NCI-H1436 (cell line): ENCODE data around the gene GPR15.

ENCODE experiments used
- DNase-seq: peaks from one replicate; lab custom pipeline; 2025; lab: John Stamatoyannopoulos, UW

The GPR15 gene

DNA sequence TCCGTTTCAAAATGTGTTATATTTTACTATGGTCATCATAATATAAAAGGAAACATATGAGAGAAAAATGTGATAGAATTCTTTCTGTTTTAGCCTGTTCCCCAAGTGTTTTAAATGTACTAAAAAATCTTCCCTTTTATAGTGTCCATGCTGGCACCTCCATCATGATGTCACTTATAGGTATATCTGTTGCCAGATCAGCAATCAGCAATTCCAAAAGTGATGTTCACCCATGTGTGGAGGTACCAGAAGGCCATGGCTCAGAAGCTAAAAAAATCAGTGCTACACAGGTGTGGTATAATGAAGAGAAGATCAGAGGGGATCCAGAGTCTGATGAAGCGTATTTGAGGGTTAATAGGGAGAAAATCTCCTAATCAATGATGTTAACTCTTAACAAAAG is 1.1 kb upstream of the GPR15 start:
- no peak for DNase-seq

DNA sequence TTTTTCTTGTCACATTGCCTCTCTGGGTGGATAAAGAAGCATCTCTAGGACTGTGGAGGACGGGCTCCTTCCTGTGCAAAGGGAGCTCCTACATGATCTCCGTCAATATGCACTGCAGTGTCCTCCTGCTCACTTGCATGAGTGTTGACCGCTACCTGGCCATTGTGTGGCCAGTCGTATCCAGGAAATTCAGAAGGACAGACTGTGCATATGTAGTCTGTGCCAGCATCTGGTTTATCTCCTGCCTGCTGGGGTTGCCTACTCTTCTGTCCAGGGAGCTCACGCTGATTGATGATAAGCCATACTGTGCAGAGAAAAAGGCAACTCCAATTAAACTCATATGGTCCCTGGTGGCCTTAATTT is 478 bp downstream of the GPR15 start:
- DNase-seq = no peak

DNA sequence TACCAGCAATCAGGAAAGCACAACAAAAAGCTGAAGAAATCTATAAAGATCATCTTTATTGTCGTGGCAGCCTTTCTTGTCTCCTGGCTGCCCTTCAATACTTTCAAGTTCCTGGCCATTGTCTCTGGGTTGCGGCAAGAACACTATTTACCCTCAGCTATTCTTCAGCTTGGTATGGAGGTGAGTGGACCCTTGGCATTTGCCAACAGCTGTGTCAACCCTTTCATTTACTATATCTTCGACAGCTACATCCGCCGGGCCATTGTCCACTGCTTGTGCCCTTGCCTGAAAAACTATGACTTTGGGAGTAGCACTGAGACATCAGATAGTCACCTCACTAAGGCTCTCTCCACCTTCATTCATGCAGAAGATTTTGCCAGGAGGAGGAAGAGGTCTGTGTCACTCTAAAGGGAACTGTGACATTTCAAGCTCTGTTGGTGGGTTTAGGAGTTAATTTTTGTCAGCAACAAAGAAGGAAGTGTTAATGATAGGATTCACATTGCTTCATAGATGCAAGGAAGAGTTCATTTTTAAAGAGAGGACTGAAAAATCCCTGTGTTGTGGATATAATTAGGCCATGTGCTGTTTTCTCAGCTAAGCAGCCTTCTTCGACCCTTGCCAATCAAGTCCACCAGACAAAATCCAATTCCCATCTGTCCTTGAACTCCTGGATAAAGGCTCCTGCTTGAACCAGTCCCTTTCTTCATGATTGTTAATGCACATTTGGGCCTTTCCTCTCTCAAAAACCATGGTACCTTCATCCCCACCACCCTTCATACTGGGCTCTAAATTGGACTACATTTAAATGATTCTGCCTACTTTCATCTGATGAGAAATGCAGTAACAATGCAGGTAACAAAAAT is 1.2 kb downstream of the GPR15 start:
- no peak for DNase-seq

DNA sequence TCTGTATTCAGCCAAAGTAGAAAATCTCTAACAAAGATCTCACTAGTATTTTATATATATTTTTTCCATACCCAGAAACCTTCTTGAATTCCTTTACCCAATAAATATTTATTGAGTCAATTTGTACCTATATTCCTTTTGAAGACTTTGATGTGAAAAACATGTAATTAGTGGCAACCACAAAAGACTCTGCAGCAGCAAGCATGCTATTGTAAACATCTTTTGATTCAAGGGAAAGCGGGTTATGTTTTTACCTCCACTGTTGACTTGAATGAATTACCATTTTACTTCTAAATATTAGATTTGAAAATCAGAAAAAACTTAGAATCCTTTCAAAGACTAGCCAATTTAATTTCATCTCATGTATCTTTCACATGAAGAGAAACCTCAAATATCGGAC is 2.4 kb downstream of the GPR15 start:
- no peak for DNase-seq

GRCh38 chr3:98534734-98535133 is 3.0 kb downstream of the GPR15 start:
- no peak for DNase-seq

DNA sequence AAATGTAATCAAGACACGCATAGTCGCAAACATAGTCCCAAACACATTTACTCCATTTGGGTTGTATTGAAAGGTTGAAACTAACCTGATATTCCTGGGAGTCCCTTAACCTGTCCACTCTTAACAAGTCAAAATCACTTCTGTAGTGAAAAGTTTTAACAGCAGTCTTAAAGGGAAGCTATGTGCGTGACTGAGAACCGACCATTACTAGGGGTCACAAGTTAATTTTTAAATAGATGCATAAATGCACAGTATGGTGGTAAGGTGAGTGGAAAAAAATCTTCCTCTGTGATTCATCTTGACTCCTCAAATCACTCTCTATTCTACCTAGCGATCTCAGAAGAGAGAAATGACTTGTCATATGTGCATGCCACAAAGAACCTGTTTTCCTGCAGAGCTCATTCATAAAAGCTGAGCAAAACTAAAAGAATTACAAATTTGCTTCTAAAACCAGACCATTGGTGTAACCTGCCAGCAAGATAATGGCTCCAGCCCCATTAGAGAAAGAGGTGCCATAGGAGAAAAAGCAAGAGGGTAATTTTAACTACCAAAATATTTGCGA is 4.8 kb downstream of the GPR15 start:
- no peak for DNase-seq

GRCh38 chr3:98540346-98540745 is 8.6 kb downstream of the GPR15 start:
- no peak for DNase-seq

- no peak for DNase-seq
Observed at GRCh38 chr3:98541695-98542094, 9.9 kb downstream of the GPR15 start.

DNA sequence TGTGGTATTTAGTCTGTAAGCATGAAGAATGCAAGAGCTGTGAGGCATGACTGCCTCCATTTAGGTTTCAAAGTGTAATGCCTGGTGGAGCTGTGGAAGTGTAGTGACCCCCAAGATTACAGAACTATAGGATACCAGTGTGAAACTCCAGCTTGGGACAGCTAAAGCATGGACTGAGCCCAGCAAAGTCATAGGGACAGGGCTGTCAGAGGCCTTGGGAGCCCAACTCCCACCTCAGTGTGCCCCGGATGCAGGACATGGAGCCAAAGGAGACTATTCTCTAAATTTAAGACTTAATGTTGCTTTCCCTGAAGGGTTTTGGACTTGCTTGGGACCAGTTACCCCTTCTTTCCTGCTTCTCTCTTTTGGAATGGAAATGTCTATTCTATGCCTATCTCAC is 10.8 kb downstream of the GPR15 start:
- no peak for DNase-seq

DNA sequence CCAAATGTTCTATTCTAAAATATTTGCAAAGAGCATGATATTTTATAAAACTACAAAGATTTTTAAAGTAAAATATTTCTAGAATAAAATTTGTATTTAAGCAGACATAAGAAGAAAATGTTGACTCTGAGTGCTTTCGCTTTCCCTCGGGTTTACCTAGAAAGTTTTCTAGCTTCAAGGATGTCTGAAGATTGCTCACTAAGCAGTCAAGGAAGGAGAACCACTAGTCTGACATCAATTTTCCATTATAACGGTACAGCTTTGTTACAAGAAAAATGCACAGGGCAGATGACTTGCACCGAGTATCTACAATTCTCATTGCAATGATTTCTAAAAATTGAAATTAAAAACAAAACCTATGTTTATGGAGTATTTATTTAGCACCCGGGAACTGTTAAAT is 14.2 kb downstream of the GPR15 start:
- no peak for DNase-seq

DNA sequence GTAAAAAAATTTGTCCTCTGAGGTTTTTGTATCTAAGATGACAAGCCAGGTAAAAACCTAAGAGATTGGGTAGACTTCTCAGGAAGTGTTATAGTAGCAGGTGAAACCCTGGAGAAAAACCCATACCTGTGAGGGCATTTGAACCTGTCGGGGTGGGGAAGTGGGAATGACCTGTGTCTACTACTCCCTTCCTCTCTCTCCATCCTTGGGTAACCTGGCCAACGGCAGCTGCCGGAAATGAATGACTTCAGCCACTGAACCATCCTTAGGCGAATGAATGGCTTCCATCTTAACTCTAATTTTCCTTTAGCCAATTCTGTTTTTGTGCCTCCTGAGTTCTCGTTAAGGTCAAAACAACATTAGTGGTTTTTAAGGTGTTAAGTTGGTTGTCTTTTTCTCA is 16.8 kb downstream of the GPR15 start:
- no peak for DNase-seq

DNA sequence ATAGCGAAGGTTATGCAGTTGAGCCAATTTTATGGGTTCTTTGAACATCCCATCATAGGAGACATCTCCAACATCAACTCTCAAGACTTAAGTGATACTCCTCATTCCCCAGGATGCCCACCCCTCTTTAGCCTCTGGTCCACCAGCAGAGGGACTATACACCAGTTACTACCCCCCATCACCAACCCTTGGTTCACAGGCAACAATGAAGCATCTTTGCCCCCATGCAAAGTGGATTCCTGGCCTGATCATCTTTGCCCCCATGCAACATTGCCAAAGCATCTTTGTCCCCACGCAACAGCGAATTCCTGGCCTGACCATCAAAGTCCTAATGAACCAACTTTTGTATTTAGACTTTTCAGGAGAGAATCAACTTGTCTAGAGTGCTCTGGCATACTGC is 19.1 kb downstream of the GPR15 start:
- DNase-seq = no peak

DNA sequence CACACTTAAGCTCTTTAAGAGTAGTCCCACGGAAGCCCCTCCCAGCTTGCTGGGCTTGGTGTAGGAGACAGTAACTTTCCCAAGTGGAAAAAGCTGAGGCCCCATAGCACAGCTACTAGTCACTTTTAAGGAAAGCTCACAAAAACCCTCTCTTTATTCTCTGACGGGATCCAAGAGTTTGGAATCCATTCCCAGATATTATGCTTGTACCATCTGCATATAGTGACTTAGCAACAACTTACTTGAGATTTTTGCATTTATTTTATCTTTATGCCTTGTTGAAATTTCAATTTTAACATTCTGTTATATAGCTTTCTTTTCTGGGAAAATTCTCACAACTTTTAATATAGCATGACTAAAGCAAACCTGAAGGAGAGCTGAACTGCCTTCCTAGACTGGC is 19.5 kb downstream of the GPR15 start:
- no peak for DNase-seq

DNA sequence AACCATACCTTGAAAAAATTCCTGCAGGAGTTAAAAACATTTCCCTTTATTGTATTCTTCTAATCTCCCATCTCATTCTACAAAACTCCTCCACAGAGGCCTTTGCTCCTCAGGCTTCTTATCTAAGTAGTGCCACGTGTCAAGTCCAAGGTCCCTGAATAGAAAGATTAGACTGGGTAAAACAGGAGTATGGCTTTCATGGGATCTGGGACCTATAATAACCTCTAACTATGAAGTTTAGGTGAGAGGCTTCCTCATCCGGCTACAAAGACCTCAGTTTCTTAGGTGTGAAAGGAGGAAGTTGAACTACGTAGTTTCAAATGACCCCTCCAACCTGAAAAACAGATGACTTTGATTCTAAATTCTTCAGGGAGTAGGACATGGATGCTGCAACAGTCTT is 20.0 kb downstream of the GPR15 start:
- DNase-seq = no peak

DNA sequence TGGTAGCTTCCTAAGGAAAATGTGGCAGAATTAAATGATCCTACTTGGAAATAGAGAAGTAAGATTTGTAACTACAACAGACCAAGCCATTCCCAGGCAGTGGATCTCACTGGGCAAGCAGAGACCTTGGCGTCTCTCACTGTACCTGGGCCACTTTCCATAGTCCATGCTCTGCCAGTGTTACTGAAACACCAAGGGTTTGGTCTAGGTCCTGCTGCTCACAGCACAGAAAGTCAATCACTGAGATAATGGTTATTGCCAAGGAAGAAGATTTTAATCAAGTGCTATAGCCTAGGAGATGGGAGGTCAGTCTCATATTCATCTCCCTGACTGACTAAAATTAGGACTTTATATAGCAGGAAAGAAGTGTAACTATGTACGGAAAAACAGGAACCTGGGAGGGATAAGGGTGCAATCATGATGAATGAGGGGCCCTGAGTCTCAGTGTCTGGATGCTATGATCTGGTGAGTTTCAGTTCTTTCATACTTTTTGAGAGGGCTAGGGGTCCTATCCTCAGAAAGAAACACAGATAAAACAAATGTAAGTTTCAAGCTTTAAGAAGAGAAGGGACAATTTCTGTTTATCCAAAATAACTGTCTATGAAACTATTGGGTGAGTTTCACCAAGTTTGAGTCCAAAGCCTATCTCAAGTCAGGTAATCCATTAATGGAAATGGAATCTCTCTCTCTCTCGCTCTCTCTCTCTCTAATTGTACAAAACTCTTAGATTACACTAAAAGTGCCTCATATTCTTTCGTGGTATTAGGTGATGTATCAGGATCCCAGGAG is 20.6 kb downstream of the GPR15 start:
- no peak for DNase-seq

- no peak for DNase-seq
Observed at GRCh38 chr3:98553021-98553563, 21.3 kb downstream of the GPR15 start.

DNA sequence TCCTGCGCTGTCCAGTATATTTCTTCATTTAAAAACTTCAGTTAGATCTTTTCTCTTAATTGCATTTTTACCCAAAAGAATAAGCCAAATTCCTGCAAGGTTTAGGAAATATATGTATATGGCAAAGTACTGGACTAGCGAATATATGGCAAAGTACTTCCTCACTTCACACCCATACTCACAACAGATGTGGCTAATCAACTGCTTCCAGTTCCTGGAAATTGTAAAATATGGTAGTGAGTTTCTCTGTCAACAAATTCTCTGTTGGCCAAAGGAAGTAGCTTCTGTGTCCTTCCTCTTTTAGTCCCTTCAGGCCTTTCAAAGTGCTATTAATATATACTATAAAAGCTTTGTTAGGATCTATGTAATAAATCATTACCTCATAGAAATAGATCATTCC is 22.0 kb downstream of the GPR15 start:
- DNase-seq = no peak

DNA sequence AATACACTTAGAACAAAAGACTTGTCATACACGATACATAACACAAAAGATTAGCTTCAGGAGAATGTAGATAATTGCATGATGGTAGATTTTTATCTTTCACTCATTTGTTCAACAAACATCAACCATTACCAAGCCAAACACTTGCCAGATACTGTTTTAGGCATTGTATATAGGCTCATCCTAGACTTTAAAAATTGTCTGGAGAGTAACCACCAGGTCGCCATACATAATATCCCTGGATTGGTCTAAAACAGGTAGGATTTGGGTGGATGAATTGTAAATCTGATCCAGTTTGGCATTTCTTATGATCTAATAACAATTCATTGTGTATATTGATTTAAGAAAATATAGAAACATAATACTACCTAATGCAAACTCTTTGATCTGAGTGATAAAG is 22.8 kb downstream of the GPR15 start:
- no peak for DNase-seq

- DNase-seq = no peak
Observed at GRCh38 chr3:98555025-98555379, 23.2 kb downstream of the GPR15 start.

DNA sequence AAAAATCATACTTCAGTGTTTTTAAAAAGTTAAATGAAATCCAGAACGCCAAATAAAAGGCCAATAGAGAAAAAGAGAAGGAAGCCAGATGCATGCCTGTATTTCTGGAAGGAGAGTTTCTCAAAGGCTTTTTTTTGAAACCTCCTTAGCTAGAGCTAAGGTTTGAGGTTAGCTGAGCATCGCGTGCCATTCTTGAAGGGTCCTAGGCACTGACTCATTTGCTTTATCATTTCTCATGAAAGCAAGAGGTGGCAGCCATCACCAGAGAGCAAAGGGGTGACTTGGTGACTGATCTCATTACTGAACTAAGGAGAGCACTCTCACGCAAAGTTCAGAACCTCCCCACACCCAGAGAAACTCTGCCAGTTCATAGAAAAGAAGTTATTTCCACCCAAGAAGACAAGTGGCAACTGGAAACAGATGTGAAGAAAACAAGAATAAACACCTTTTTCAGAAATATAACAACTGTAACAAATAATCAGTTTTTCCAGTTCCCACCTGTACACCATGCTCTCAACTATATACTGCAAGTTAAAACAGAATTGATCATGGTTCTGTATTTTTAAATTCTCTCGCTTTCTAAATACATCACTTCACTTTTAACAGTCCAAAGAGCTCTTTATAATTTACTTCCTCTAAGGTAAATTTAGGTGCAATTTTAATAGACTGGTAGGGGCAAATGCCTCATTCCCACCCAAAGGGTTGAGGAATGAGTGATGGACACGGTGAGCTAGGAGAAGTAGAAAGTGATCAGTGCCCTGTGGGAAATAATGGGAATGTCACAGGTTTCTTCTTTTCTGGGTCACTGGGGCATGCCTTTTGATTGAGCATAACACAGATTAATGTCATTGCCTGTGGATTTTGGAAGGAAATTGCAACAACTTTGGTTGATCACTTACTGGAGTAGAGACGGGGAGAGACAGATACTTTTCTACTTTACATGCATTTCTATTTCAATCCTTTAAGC is 24.7 kb downstream of the GPR15 start:
- no peak for DNase-seq

DNA sequence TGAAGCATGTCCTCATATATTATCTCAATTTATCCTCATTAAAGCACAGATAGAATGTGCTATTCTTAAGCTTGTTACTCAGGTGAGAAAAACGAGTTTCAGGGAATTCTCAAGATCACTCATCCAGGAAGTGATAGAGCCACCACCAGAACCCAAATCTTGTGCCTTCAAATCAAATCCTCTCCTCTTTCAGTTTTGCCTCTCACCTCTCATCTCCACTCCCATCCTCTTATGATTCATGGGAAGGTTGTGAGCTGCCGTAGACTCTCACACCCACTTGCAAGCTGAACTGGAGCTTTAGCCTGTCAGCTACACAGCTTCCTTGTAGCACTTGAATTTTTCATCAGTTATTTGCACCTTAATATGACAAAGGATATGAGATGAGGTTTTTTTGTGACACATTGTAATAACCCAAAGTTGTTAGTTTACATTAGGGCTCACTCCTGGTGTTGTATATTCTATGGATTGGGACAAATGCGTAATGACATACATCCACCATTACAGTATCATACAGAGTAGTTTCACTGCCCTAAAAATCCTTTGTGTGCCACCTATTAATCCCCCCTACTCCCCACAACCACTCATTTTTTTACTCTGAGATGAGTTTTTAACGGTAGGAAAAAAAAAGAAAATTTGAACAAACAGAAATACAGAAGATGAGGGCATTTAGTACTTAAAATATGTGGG is 25.7 kb downstream of the GPR15 start:
- no peak for DNase-seq
